SK-N-SH (cell line): ENCODE data around the gene CDIP1.

Source experiments
- EP300 ChIP-seq, 2 experiments: IDR thresholded peaks; 2 replicates each; pipeline versions ENCODE4 v1.4.0 to v1.6.1; 2012; ENCODE audit warnings: borderline replicate concordance in 1 of 2, low read depth in 1 of 2, low read length in 1 of 2
- EZH2phosphoT487 ChIP-seq: fragments of 200-600 bp; sonication (generic); IDR thresholded peaks from 2 replicates; pipeline ENCODE4 v1.6.1; 2017; ENCODE audit warnings: low read depth, mixed run types, mild to moderate bottlenecking, antibody characterized with exemption, moderate library complexity, borderline replicate concordance
- GABPA ChIP-seq: IDR thresholded peaks from 2 replicates; pipeline ENCODE4 v1.4.0; 2012; ENCODE audit warnings: low read depth, mild to moderate bottlenecking
- POLR2AphosphoS5 ChIP-seq: IDR thresholded peaks from 2 replicates; pipeline ENCODE4 v1.6.1; 2012; ENCODE audit warnings: low read depth, low read length
- RAD21 ChIP-seq: IDR thresholded peaks from 2 replicates; pipeline ENCODE4 v1.6.1; 2012; ENCODE audit warnings: mild to moderate bottlenecking, low read length
- RCOR1 ChIP-seq: fragments of 150-350 bp; IDR thresholded peaks from 2 replicates; pipeline ENCODE4 v1.6.1; 2017; ENCODE audit warnings: antibody characterized with exemption, low read length
- TF ChIP-seq, protein P1 (sequence below): fragments of 200-600 bp; sonication (generic); IDR thresholded peaks from 2 replicates; pipeline ENCODE4 v1.6.1; 2017; ENCODE audit warnings: antibody characterized with exemption, mild to moderate bottlenecking, moderate library complexity
- TF ChIP-seq, protein P2 (sequence below): IDR thresholded peaks from 2 replicates; pipeline ENCODE4; 2012
- TF ChIP-seq, protein P3 (sequence below): IDR thresholded peaks from 2 replicates; pipeline ENCODE4 v1.4.0; 2012; ENCODE audit warnings: low read depth
- TF ChIP-seq, protein P4 (sequence below): fragments of 150-350 bp; IDR thresholded peaks from 2 replicates; pipeline ENCODE4 v1.6.1; 2017; ENCODE audit warnings: antibody characterized with exemption, low read length, low read depth, borderline replicate concordance
- TF ChIP-seq, protein P5 (sequence below): IDR thresholded peaks from 2 replicates; pipeline ENCODE4 v1.4.0; 2012; ENCODE audit warnings: low read depth, borderline replicate concordance

DNA sequence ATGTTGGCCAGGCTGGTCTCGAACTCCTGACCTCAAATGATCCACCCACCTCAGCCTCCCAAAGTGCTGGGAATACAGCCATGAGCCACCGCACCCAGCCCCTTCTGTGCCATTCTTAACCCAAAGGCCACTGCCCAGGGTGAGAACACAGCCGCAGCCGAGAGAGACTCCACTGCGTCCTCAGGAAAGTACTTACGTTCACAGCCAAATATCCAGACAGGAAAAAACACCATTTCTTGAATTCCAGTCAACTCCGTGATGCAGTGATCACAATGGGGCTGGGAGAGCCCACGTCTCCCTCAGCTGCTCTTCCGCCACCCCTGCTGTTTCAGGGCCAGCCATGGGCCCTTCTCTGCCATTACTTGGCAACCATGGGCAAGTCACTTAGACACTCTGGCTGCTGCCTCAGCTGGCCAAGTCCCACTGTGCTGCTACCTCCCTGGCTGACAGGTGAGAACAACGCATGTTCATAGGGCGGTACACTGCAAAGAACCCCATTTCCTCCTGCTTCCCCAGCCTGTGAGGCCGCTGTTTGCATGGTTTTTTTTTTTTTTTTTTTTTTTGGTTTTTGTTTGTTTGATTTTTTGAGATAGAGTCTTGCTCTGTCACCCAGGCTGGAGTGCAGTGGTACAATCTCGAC lies 4.3 kb downstream of the CDIP1 start:
- no peak for TF ChIP-seq RCOR1
- no peak for TF ChIP-seq RAD21
- TF ChIP-seq, protein P1, sequence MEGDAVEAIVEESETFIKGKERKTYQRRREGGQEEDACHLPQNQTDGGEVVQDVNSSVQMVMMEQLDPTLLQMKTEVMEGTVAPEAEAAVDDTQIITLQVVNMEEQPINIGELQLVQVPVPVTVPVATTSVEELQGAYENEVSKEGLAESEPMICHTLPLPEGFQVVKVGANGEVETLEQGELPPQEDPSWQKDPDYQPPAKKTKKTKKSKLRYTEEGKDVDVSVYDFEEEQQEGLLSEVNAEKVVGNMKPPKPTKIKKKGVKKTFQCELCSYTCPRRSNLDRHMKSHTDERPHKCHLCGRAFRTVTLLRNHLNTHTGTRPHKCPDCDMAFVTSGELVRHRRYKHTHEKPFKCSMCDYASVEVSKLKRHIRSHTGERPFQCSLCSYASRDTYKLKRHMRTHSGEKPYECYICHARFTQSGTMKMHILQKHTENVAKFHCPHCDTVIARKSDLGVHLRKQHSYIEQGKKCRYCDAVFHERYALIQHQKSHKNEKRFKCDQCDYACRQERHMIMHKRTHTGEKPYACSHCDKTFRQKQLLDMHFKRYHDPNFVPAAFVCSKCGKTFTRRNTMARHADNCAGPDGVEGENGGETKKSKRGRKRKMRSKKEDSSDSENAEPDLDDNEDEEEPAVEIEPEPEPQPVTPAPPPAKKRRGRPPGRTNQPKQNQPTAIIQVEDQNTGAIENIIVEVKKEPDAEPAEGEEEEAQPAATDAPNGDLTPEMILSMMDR, result no peak
- TF ChIP-seq, protein P2, sequence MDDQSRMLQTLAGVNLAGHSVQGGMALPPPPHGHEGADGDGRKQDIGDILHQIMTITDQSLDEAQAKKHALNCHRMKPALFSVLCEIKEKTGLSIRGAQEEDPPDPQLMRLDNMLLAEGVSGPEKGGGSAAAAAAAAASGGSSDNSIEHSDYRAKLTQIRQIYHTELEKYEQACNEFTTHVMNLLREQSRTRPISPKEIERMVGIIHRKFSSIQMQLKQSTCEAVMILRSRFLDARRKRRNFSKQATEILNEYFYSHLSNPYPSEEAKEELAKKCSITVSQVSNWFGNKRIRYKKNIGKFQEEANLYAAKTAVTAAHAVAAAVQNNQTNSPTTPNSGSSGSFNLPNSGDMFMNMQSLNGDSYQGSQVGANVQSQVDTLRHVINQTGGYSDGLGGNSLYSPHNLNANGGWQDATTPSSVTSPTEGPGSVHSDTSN, result no peak
- TF ChIP-seq, protein P3, sequence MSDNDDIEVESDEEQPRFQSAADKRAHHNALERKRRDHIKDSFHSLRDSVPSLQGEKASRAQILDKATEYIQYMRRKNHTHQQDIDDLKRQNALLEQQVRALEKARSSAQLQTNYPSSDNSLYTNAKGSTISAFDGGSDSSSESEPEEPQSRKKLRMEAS, result no peak
- TF ChIP-seq EP300 (IDR thresholded peaks at IDR 0.05; ENCODE audit: borderline replicate concordance in 1 of 2, low read depth in 1 of 2, low read length in 1 of 2), result no peak
- TF ChIP-seq EZH2phosphoT487, result no peak
- no peak for TF ChIP-seq POLR2AphosphoS5
- TF ChIP-seq, protein P4, sequence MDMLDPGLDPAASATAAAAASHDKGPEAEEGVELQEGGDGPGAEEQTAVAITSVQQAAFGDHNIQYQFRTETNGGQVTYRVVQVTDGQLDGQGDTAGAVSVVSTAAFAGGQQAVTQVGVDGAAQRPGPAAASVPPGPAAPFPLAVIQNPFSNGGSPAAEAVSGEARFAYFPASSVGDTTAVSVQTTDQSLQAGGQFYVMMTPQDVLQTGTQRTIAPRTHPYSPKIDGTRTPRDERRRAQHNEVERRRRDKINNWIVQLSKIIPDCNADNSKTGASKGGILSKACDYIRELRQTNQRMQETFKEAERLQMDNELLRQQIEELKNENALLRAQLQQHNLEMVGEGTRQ, result no peak
- TF ChIP-seq, protein P5, sequence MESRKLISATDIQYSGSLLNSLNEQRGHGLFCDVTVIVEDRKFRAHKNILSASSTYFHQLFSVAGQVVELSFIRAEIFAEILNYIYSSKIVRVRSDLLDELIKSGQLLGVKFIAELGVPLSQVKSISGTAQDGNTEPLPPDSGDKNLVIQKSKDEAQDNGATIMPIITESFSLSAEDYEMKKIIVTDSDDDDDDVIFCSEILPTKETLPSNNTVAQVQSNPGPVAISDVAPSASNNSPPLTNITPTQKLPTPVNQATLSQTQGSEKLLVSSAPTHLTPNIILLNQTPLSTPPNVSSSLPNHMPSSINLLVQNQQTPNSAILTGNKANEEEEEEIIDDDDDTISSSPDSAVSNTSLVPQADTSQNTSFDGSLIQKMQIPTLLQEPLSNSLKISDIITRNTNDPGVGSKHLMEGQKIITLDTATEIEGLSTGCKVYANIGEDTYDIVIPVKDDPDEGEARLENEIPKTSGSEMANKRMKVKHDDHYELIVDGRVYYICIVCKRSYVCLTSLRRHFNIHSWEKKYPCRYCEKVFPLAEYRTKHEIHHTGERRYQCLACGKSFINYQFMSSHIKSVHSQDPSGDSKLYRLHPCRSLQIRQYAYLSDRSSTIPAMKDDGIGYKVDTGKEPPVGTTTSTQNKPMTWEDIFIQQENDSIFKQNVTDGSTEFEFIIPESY, result no peak
- TF ChIP-seq GABPA, result no peak
